HepG2 (cell line): ENCODE measurements around the gene ATP5MG. TPM values are rescaled to one million over a fixed set of nuclear protein-coding genes. Genes with fewer than 3 reads are reported as not detected.

ENCODE experiments used
- ARID4A ChIP-seq: sonication (generic); formaldehyde crosslinking; IDR thresholded peaks from 2 replicates; pipeline ENCODE4 v1.5.0; 2020; ENCODE audit warnings: mild to moderate bottlenecking, missing genetic modification reagents, borderline replicate concordance
- DRAP1 ChIP-seq: IDR thresholded peaks from 2 replicates; pipeline ENCODE4 v1.6.1; 2016; ENCODE audit warnings: missing genetic modification reagents, missing compliant biosample characterization
- ETV6 ChIP-seq: sonication (generic); formaldehyde crosslinking; conservative IDR thresholded peaks from 2 replicates; pipeline ENCODE4 v1.4.0; 2020; ENCODE audit warnings: missing genetic modification reagents
- FOXA3 ChIP-seq: IDR thresholded peaks from 2 replicates; pipeline ENCODE4 v1.6.1; 2016; ENCODE audit warnings: missing genetic modification reagents, missing compliant biosample characterization
- HOXA5 ChIP-seq: sonication (generic); formaldehyde crosslinking; IDR thresholded peaks from 2 replicates; pipeline ENCODE4 v1.4.0; 2020; ENCODE audit warnings: missing genetic modification reagents
- MAX ChIP-seq: IDR thresholded peaks from 2 replicates; pipeline ENCODE4 v1.6.1; 2012; ENCODE audit warnings: inconsistent platforms
- MTA3 ChIP-seq: sonication (generic); formaldehyde crosslinking; IDR thresholded peaks from 2 replicates; pipeline ENCODE4 v1.4.0; 2020; ENCODE audit warnings: missing genetic modification reagents
- PAX8 ChIP-seq: sonication (generic); formaldehyde crosslinking; IDR thresholded peaks from 2 replicates; pipeline ENCODE4 v1.8.0; 2022; ENCODE audit warnings: mild to moderate bottlenecking, missing genetic modification reagents, borderline replicate concordance
- PBX3 ChIP-seq: sonication (generic); formaldehyde crosslinking; IDR thresholded peaks from 2 replicates; pipeline ENCODE4 v1.8.1; 2023; ENCODE audit warnings: missing genetic modification reagents, inconsistent platforms, borderline replicate concordance
- PITX1 ChIP-seq: sonication (generic); formaldehyde crosslinking; IDR thresholded peaks from 2 replicates; pipeline ENCODE4 v1.5.1; 2020; ENCODE audit warnings: mild to moderate bottlenecking, missing genetic modification reagents
- RAD21 ChIP-seq: fragments of 450-650 bp; formaldehyde crosslinking; IDR thresholded peaks from 2 replicates; pipeline ENCODE4 v1.5.0; 2020; ENCODE audit warnings: mild to moderate bottlenecking
- STAT5B ChIP-seq: sonication (generic); formaldehyde crosslinking; IDR thresholded peaks from 2 replicates; pipeline ENCODE4 v1.4.0; 2020; ENCODE audit warnings: missing genetic modification reagents
- ZFAT ChIP-seq: sonication (generic); formaldehyde crosslinking; conservative IDR thresholded peaks from 2 replicates; pipeline ENCODE4 v1.8.1; 2023; ENCODE audit warnings: missing genetic modification reagents, inconsistent platforms
- ZNF256 ChIP-seq: sonication (generic); formaldehyde crosslinking; conservative IDR thresholded peaks from 2 replicates; pipeline ENCODE4 v1.4.0; 2020; ENCODE audit warnings: missing genetic modification reagents
- ZNF281 ChIP-seq: sonication (generic); formaldehyde crosslinking; IDR thresholded peaks from 2 replicates; pipeline ENCODE4 v1.4.0; 2020; ENCODE audit warnings: missing genetic modification reagents, borderline replicate concordance
- ZNF672 ChIP-seq: sonication (generic); formaldehyde crosslinking; IDR thresholded peaks from 2 replicates; pipeline ENCODE4 v1.8.1; 2022; ENCODE audit warnings: missing genetic modification reagents
- ZNF770 ChIP-seq: sonication (generic); formaldehyde crosslinking; IDR thresholded peaks from 2 replicates; pipeline ENCODE4 v1.5.0; 2020; ENCODE audit warnings: mild to moderate bottlenecking, missing genetic modification reagents
- polyA plus RNA-seq, 8 experiments: library from polyadenylated mRNA; depleted of rRNA in 3 of 8; stranded (reverse) in 7 of 8; unstranded in 1 of 8; fragments of >200 nt; fragmentation: Illumina TruSeq in 4 of 8; extraction: Trizol in 4 of 8; gene quantifications; 2 replicates each; pipeline versions ENCODE4 v1.2.1 to v1.2.3, GENCODE V29; 2011 to 2016; ENCODE audit warnings: low read depth in 4 of 8, missing spikeins in 1 of 8, mixed read lengths in 1 of 8; ENCODE audit not compliant: insufficient read depth in 1 of 8
- total RNA-seq, 5 experiments: library from RNA; depleted of rRNA; stranded (reverse); fragments of >200 nt; fragmentation: Illumina TruSeq; extraction: Trizol; gene quantifications; 2 replicates each; pipeline ENCODE4 v1.2.3, GENCODE V29; 2016; ENCODE audit warnings: low read depth in 1 of 5

Gene ATP5MG
- total and polyA plus RNA-seq, 2 of the 13 experiments (the other 11 are each of a cell fraction or from before 2014, with no cell fraction given): 260 to 320 TPM

GRCh38 chr11:118435893-118436624 is 34.7 kb downstream of the ATP5MG start, which contains the start of gene KMT2A (continued):
- TF ChIP-seq ARID4A (CRISPR knock-in tag): peak; percentile 38; the same call in 1 of the 2 replicates
- peak; percentile 48 for TF ChIP-seq RAD21 (CRISPR knock-in tag)
- peak; percentile 67; the same call in 1 of the 2 replicates for TF ChIP-seq MAX
- peak; percentile 43; the same call in 1 of the 2 replicates for TF ChIP-seq ZNF770 (CRISPR knock-in tag)
- TF ChIP-seq PBX3 (CRISPR knock-in tag): no peak
- TF ChIP-seq PITX1 (CRISPR knock-in tag): peak; percentile 49; the same call in 1 of the 2 replicates
- TF ChIP-seq PAX8 (CRISPR knock-in tag): 0 out of 2 replicates have a peak, but pooled peaks have one; percentile 30
- no peak for TF ChIP-seq DRAP1 (CRISPR knock-in tag)
- TF ChIP-seq HOXA5: peak; percentile 80
- TF ChIP-seq ZNF281 (CRISPR knock-in tag): peak; percentile 95
- TF ChIP-seq ZFAT (CRISPR knock-in tag): no peak
- TF ChIP-seq ZNF672: 0 out of 2 replicates have a peak, but pooled peaks have one; percentile 3
- peak; percentile 52 for TF ChIP-seq FOXA3 (CRISPR knock-in tag)
- no peak for TF ChIP-seq STAT5B
- TF ChIP-seq ETV6 (CRISPR knock-in tag): no peak; the same call in 1 of the 2 replicates
- TF ChIP-seq MTA3 (CRISPR knock-in tag): no peak
- no peak for TF ChIP-seq ZNF256 (CRISPR knock-in tag)
